Measurements from ENCODE around the gene ZCCHC24.
A peak's percentile ranks its signal among the peaks of the same experiment; 100 is the strongest.

The ZCCHC24 gene

DNA sequence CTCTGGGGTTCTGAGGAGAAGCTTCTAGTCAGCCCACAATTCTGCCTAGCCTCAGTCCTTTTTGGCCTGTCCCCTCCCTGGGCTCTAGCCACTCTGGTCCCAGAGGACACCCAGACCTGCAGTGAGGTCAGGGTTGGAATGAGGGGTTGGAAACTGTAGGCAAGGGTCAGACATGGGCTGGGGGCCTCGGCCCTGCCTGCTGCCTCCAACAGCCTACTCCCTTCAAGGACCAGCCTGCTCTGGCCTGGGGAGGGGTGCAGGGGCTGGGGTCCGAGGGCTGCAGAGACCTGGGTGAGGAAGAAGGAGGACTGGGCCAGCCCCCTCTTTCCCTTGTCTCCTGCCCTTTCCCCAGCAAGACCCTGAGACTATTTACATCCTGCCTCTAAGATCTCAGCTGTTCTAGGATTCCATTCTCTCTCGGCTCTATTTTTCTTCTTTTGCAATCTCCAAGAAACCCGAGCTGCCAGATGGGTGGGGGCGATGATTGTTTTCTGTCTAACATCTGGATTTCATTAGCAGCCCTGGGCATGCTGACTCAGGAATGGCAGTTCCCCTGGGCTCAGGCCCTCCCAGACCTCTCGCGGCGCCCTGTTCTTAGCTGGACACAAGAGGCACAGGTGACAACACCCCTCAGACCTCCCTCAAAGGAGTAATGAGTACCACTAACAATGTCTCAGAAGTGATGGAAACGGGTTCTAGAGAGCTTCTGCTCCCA lies 23.1 kb downstream of the ZCCHC24 start:
- H3K4me3 ChIP-seq (ENCODE audit: low read depth, low read length) = no peak overlapping the region
- TF ChIP-seq, protein P1, sequence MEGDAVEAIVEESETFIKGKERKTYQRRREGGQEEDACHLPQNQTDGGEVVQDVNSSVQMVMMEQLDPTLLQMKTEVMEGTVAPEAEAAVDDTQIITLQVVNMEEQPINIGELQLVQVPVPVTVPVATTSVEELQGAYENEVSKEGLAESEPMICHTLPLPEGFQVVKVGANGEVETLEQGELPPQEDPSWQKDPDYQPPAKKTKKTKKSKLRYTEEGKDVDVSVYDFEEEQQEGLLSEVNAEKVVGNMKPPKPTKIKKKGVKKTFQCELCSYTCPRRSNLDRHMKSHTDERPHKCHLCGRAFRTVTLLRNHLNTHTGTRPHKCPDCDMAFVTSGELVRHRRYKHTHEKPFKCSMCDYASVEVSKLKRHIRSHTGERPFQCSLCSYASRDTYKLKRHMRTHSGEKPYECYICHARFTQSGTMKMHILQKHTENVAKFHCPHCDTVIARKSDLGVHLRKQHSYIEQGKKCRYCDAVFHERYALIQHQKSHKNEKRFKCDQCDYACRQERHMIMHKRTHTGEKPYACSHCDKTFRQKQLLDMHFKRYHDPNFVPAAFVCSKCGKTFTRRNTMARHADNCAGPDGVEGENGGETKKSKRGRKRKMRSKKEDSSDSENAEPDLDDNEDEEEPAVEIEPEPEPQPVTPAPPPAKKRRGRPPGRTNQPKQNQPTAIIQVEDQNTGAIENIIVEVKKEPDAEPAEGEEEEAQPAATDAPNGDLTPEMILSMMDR (conservative IDR thresholded peaks at IDR 0.05; ENCODE audit: low read depth, low read length) = no peak
- DNase-seq (ENCODE audit: low read depth) = peak; percentile 95

DNA sequence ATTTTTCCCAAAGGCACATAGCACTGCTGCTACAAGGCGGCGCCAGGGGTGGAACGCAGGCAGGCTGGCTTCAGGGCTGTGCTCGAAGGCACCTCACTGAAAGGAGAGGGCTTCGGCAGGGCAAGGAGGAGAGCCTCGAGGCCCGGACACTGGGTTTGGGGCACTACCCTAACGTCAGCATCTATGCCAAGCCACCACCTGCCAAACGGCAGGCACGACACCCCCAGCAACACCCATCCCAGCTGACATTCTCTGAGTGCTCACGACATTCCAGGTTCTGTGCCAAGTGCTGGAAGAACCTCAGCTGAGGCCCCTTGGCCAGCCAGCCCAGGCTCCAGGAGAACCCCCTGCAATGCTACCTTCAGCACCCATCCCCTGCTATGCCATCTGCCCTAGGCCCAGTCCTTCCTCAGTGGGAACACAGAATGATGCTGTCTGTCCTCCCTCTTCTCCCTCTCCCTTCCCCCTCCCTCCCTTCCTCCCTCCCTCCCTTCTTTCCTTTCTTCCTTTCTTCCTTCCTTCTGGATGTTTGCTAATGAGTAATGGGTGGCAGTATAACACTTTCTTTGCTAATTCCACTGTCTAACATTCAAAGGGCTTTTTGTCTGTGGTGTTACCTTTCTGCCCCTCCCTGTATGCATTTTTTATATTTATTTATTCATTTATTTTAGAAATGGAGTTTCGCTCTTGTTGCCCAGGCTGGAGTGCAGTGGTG lies 24.3 kb downstream of the ZCCHC24 start:
- H3K4me3 ChIP-seq (ENCODE audit: low read depth, low read length) = no peak overlapping the region
- TF ChIP-seq, protein P1 (conservative IDR thresholded peaks at IDR 0.05; ENCODE audit: low read depth, low read length) = no peak
- DNase-seq (ENCODE audit: low read depth) = no peak

DNA sequence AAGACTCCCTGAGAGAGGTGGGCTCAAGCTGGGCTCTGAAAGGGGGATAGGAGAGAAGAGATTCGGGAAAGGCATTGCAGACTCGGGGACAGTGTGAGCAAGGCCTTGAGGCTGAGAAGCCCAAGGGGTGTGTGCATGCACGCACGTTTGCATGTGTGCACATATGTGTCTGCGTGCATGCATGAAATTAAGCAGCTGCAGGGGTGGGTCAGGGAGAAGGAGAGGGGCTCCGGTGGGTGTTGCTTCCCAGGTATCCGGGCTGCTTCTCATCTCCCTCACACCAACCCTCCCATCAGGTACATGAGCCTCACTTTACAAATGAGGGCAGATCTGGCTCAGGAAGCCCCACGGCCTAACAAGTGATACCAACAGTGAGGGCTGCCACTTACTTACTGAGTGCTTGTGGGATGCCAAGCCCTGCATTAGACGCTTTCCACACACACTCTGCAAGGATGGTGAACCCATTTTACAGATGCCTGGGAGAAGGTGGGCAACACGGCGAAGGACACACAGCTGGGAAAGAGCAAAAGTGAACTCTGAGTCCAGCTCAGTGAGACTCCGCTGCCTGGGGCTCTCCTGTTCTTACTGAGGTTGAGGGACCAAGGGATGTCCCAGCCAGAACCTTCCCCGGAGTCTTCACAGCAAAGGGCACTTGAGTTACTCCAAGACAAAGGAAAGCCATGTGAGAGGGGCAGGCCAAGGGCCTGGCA lies 26.4 kb downstream of the ZCCHC24 start:
- DNase-seq (ENCODE audit: low read depth) = no peak
- TF ChIP-seq, protein P1 (conservative IDR thresholded peaks at IDR 0.05; ENCODE audit: low read depth, low read length) = no peak
- no peak overlapping the region for H3K4me3 ChIP-seq (ENCODE audit: low read depth, low read length)

DNA sequence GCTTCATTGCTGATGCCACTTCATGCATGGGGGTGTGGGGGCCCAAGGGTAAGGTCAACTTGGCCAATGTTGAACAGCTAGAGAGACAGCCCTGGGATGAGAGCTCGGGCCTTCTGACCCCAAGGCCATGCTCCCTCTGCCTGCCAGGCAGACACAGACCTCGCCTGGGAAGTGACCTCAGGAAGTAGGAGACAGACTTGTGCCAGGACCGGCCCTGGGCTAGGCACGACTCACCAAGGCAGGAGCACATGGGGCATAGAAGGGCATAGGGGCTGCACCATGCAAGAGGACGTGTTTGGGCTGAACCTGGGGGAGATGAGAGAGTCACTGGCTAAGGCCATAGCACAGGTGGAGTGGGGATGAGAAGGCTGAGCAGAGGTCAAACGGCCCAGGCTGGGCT lies 27.1 kb downstream of the ZCCHC24 start:
- no peak for DNase-seq (ENCODE audit: low read depth)
- no peak overlapping the region for H3K4me3 ChIP-seq (ENCODE audit: low read depth, low read length)
- TF ChIP-seq, protein P1 (conservative IDR thresholded peaks at IDR 0.05; ENCODE audit: low read depth, low read length) = no peak

DNA sequence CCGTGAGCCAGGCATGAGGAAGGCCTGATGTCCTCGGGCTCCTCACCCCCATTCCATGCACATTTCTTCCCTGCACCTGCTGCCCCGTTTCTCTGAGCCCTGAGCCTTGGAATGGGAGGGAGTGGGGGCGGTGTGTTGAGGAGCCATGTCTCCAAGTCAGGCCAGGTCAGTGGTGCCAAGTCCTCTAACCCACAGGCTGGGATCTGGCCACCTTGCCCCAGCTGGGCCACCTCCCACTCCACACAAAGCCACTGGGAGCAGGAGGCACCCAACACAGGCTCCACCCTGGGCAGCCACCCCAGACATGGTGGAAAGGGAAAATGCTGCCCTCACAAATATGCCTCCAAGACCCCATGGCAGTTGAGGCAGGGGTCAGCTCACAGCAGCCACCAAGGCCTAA lies 27.7 kb downstream of the ZCCHC24 start:
- TF ChIP-seq, protein P1 (conservative IDR thresholded peaks at IDR 0.05; ENCODE audit: low read depth, low read length) = no peak
- H3K4me3 ChIP-seq (ENCODE audit: low read depth, low read length) = no peak overlapping the region
- no peak for DNase-seq (ENCODE audit: low read depth)

DNA sequence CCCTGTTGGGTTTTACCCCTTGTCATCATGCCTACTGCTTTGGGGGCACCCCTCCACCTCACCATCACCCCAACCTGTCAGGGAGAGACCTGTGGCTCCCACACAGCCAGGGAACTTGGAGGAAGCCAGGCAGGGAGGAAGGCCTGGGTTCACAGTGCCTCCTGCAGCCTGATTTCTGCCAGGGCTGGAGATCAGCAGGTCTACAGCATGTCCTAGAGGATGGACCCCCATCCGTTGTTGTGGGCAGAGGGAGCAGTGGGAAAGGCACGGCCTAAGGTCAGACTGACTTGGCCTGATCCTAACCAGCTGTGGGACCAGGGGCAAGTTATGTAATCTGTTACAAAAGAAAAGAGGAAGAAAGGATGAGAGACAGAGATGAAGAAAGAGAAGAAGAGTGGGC lies 28.2 kb downstream of the ZCCHC24 start:
- TF ChIP-seq, protein P1 (conservative IDR thresholded peaks at IDR 0.05; ENCODE audit: low read depth, low read length) = no peak
- DNase-seq (ENCODE audit: low read depth) = no peak
- H3K4me3 ChIP-seq (ENCODE audit: low read depth, low read length) = no peak overlapping the region

Data from choroid plexus epithelial cell (primary cell).